Endodermal cell (in vitro differentiated cells): ENCODE measurements around the gene KRTAP21-2. TPM values are rescaled to one million over a fixed set of nuclear protein-coding genes. Genes with fewer than 3 reads are reported as not detected.

Source experiments
- DNase-seq: peaks from one replicate; pipeline ENCODE4 v3.0.0-alpha.2; 2017
- H3K27ac ChIP-seq: 2 replicates; pipeline ENCODE4 v1.5.1; 2013; ENCODE audit warnings: mild to moderate bottlenecking, low read depth, low read length, moderate library complexity
- H3K27me3 ChIP-seq: 2 replicates; pipeline ENCODE4 v1.6.1; 2013; ENCODE audit warnings: mild to moderate bottlenecking, low read length, moderate library complexity; ENCODE audit not compliant: insufficient read depth, control insufficient read depth, poor library complexity, severe bottlenecking
- H3K36me3 ChIP-seq: 2 replicates; pipeline ENCODE4 v1.7.0; 2013; ENCODE audit warnings: mild to moderate bottlenecking, low read length, moderate library complexity; ENCODE audit not compliant: control insufficient read depth, insufficient read depth
- H3K4me1 ChIP-seq: one replicate; pipeline ENCODE4 v1.7.0; 2013; ENCODE audit warnings: low read length; ENCODE audit not compliant: control insufficient read depth, insufficient read depth
- H3K4me3 ChIP-seq: 2 replicates; pipeline ENCODE4 v1.5.1; 2013; ENCODE audit warnings: mild to moderate bottlenecking, low read length, moderate library complexity
- H3K9ac ChIP-seq: 2 replicates; pipeline ENCODE4 v1.6.1; 2013; ENCODE audit warnings: mild to moderate bottlenecking, low read length, moderate library complexity; ENCODE audit not compliant: poor library complexity, severe bottlenecking; ENCODE audit errors: extremely low read depth
- H3K9me3 ChIP-seq: 2 replicates; pipeline ENCODE4 v1.6.1; 2013; ENCODE audit warnings: mild to moderate bottlenecking, low read length, moderate library complexity; ENCODE audit not compliant: control insufficient read depth
- H3K27ac Mint-ChIP-seq: 2 replicates; pipeline ENCODE4 v1.8.0; 2020; ENCODE audit warnings: mixed read lengths
- H3K27me3 Mint-ChIP-seq: 2 replicates; pipeline ENCODE4 v1.8.0; 2021; ENCODE audit warnings: mild to moderate bottlenecking, mixed read lengths; ENCODE audit not compliant: insufficient read depth
- H3K36me3 Mint-ChIP-seq: 2 replicates; pipeline ENCODE4 v1.8.0; 2020; ENCODE audit warnings: low read depth, mixed read lengths
- H3K4me1 Mint-ChIP-seq: 2 replicates; pipeline ENCODE4 v1.8.0; 2020; ENCODE audit warnings: mixed read lengths
- H3K4me3 Mint-ChIP-seq: 2 replicates; pipeline ENCODE4 v1.8.0; 2020; ENCODE audit warnings: mild to moderate bottlenecking, moderate library complexity, mixed read lengths
- H3K9me3 Mint-ChIP-seq: 2 replicates; pipeline ENCODE4 v1.8.0; 2020; ENCODE audit warnings: mild to moderate bottlenecking, mixed read lengths
- WGBS, 2 experiments: methylation state at CpG; one replicate each; pipeline versions ENCODE4 v1.1.5 to v1.1.7; 2013; ENCODE audit warnings: missing lambda C conversion rate in 2 of 2, mixed read lengths in 1 of 2; ENCODE audit not compliant: insufficient coverage in 1 of 2, insufficient read length in 1 of 2; 5-methylcytosine and 5-hydroxymethylcytosine counted together
- total RNA-seq, 2 donors: library from RNA; stranded (reverse); fragmentation: NEBNext Ultra II Directional in 1 of 2; extraction: Animal tissue kit (Norgen Biotek cat#: 25700) in 1 of 2; gene quantifications; 2 replicates in 1 of 2; 3 replicates in 1 of 2; pipeline ENCODE4 v1.2.1, GENCODE V29; 2021
- TF ChIP-seq, protein P1 (sequence below): fragments of 200-600 bp; sonication (generic); conservative IDR thresholded peaks from 2 replicates; pipeline ENCODE4 v1.5.0; 2021; ENCODE audit warnings: antibody characterized with exemption, mild to moderate bottlenecking

KRTAP21-2 gene
- total RNA-seq, 2 donors from 2014 or later, result not detected

DNA sequence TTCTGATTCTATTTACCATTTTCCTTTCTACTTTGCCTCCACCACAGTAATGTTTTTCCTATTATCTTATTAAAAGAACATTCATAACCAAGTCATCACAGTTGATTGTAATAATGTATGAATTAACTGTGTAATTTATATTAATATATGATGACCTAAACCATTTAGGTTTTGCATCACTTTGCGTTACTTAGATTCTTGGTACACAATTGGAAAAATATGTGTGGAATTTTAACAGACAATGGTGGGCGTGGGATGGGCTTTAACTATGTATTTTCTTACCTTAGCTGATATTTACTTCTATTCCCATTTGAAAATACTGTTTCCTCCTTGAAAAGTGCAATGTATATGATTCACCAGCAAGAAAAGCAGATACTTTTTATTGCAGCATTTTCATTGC, 32.1 kb downstream of the KRTAP21-2 start:
- Mint-ChIP-seq H3K27me3 (no peaks in the 10 kb centered on the region), H3K36me3 (no peaks in the 10 kb centered on the region), H3K4me3 (no peak overlapping the region), H3K27ac (no peak overlapping the region), H3K4me1 (no peaks in the 10 kb centered on the region), H3K9me3 (peaks cover 12% of the 10 kb centered on the region)
- TF ChIP-seq, protein P1, sequence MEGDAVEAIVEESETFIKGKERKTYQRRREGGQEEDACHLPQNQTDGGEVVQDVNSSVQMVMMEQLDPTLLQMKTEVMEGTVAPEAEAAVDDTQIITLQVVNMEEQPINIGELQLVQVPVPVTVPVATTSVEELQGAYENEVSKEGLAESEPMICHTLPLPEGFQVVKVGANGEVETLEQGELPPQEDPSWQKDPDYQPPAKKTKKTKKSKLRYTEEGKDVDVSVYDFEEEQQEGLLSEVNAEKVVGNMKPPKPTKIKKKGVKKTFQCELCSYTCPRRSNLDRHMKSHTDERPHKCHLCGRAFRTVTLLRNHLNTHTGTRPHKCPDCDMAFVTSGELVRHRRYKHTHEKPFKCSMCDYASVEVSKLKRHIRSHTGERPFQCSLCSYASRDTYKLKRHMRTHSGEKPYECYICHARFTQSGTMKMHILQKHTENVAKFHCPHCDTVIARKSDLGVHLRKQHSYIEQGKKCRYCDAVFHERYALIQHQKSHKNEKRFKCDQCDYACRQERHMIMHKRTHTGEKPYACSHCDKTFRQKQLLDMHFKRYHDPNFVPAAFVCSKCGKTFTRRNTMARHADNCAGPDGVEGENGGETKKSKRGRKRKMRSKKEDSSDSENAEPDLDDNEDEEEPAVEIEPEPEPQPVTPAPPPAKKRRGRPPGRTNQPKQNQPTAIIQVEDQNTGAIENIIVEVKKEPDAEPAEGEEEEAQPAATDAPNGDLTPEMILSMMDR, result no peak
- no peak overlapping the region for H3K27ac ChIP-seq
- no peak for DNase-seq
- no peaks in the 10 kb centered on the region for H3K27me3 ChIP-seq
- no peak overlapping the region for H3K9ac ChIP-seq
- no peaks in the 10 kb centered on the region for H3K9me3 ChIP-seq
- H3K4me3 ChIP-seq, result no peak overlapping the region
- no peaks in the 10 kb centered on the region for H3K4me1 ChIP-seq
- WGBS, 2 experiments, result 86% methylated on average over 2 of the region's 2 CpGs; no CpG with 5 or more reads in 1 of the 2 experiments
- H3K36me3 ChIP-seq, result no peaks in the 10 kb centered on the region

DNA sequence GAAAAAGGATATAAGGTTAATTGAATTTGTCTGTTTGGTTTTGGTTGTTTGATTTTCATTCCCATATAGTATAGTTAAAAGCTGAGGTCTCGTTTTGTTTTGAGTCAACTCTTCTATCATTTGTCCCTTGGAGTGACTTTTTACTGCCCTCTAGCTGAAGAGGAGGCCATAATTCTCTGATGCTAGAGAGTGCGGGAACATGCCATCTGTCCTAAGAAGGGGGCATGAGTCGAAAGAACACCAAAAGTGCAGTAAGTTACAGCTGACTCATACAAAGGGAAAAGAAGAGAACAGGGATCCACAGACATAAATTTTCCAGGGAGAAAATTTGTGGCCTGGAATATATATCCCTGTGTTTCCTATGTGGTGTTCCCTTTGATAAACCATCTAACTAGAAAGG, 32.6 kb downstream of the KRTAP21-2 start:
- no peak overlapping the region for H3K9ac ChIP-seq
- Mint-ChIP-seq H3K9me3 (peaks cover 15% of the 10 kb centered on the region), H3K36me3 (no peaks in the 10 kb centered on the region), H3K27ac (no peak overlapping the region), H3K4me3 (no peak overlapping the region), H3K4me1 (no peaks in the 10 kb centered on the region), H3K27me3 (no peaks in the 10 kb centered on the region)
- H3K9me3 ChIP-seq, result no peaks in the 10 kb centered on the region
- no peaks in the 10 kb centered on the region for H3K4me1 ChIP-seq
- WGBS, 2 experiments, result 70 to 80% methylated on average over 2 to 3 of the region's 3 CpGs
- no peak for DNase-seq
- TF ChIP-seq, protein P1, result peak; percentile 54
- no peak overlapping the region for H3K27ac ChIP-seq
- H3K27me3 ChIP-seq, result no peaks in the 10 kb centered on the region
- no peaks in the 10 kb centered on the region for H3K36me3 ChIP-seq
- H3K4me3 ChIP-seq, result no peak overlapping the region

DNA sequence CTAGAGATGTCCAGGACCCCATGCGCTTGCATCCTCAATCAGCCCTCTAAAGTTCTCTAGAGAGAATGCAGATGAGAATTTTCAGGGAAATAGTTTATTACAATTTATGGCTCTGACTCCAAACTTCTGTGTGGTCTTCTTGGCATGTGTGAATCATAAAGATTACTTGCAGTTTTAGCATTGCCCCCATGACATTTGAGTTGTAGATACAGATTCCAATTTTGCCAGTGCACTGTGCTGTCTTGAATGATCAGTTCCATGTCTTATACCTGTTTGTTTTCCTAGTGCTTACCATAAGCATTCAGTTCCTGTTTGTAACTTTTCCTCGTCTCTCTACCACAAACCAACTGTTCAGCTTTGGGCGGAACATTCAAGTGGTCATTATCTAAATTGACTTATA, 33.3 kb downstream of the KRTAP21-2 start:
- Histone ChIP-seq H3K9me3 (no peaks in the 10 kb centered on the region), H3K4me3 (no peak overlapping the region), H3K9ac (no peak overlapping the region), H3K36me3 (no peaks in the 10 kb centered on the region), H3K27ac (no peak overlapping the region), H3K4me1 (no peaks in the 10 kb centered on the region), H3K27me3 (no peaks in the 10 kb centered on the region)
- Mint-ChIP-seq H3K27ac (no peak overlapping the region), H3K4me3 (no peak overlapping the region), H3K4me1 (no peaks in the 10 kb centered on the region), H3K27me3 (no peaks in the 10 kb centered on the region), H3K9me3 (peaks cover 15% of the 10 kb centered on the region), H3K36me3 (no peaks in the 10 kb centered on the region)
- DNase-seq, result no peak
- WGBS, 2 experiments, result 90 to 95% methylated on average over 2 to 3 of the region's 3 CpGs
- TF ChIP-seq, protein P1, result no peak
